Dermis blood vessel endothelial cell (primary cell): ENCODE results near the gene KRTAP10-11. TPM values are rescaled to one million over a fixed set of nuclear protein-coding genes. Genes with fewer than 3 reads are reported as not detected.

Experiments used
- total RNA-seq: library from RNA; depleted of rRNA; stranded (reverse); fragments of >200 nt; gene quantifications from 2 replicates; pipeline ENCODE4 v1.2.3, GENCODE V29; 2014

Gene KRTAP10-11
- total RNA-seq, 1 donor from 2014 or later, result not detected

Other genes with a start within 250 kb of the KRTAP10-11 start
- 1.9 and 2.1 TPM in 2 replicates for gene LRRC3, start 190.9 kb upstream of the KRTAP10-11 start, total RNA-seq
- not detected in 2 replicates for gene KRTAP10-1, start 106.2 kb upstream of the KRTAP10-11 start, total RNA-seq
- not detected in 2 replicates for gene KRTAP10-2, start 94.9 kb upstream of the KRTAP10-11 start, total RNA-seq
- gene KRTAP10-3, start 87.6 kb upstream of the KRTAP10-11 start, total RNA-seq, result not detected in 2 replicates
- gene KRTAP10-4, start 72.7 kb upstream of the KRTAP10-11 start, total RNA-seq, result not detected in 2 replicates
- gene KRTAP10-5, start 65.8 kb upstream of the KRTAP10-11 start, total RNA-seq, result not detected in 2 replicates
- not detected in 2 replicates for gene KRTAP10-6, start 53.9 kb upstream of the KRTAP10-11 start, total RNA-seq
- gene KRTAP10-7, start 45.8 kb upstream of the KRTAP10-11 start, total RNA-seq, result not detected in 2 replicates
- not detected in 2 replicates for gene KRTAP10-8, start 34.3 kb upstream of the KRTAP10-11 start, total RNA-seq
- not detected in 2 replicates for gene KRTAP10-9, start 19.3 kb upstream of the KRTAP10-11 start, total RNA-seq
- gene KRTAP10-10, start 9.1 kb upstream of the KRTAP10-11 start, total RNA-seq, result not detected in 2 replicates
- gene KRTAP12-4, start 8.2 kb downstream of the KRTAP10-11 start, total RNA-seq, result not detected in 2 replicates
- gene KRTAP12-3, start 11.5 kb downstream of the KRTAP10-11 start, total RNA-seq, result not detected in 2 replicates
- gene KRTAP12-2, start 20.5 kb downstream of the KRTAP10-11 start, total RNA-seq, result not detected in 2 replicates
- gene KRTAP12-1, start 35.7 kb downstream of the KRTAP10-11 start, total RNA-seq, result not detected in 2 replicates
- not detected in 2 replicates for gene KRTAP10-12, start 50.8 kb downstream of the KRTAP10-11 start, total RNA-seq
- gene TSPEAR, start 65.2 kb downstream of the KRTAP10-11 start, total RNA-seq, result 0.47 and 1.0 TPM in 2 replicates
- gene UBE2G2, start 155.4 kb downstream of the KRTAP10-11 start, total RNA-seq, result 74.1 and 85.3 TPM in 2 replicates
- gene SUMO3, start 171.6 kb downstream of the KRTAP10-11 start, total RNA-seq, result 75.2 and 107 TPM in 2 replicates
- 505 and 528 TPM in 2 replicates for gene PTTG1IP, start 227.3 kb downstream of the KRTAP10-11 start, total RNA-seq